ENCODE data around the gene OSBPL6.

- TF ChIP-seq CTCF (IDR thresholded peaks at IDR 0.05): no peak
- TF ChIP-seq POLR2A (IDR thresholded peaks at IDR 0.05): no peak
Measured at GRCh38 chr2:178187861-178188260, 6.5 kb upstream of the OSBPL6 start.

Measured in right lobe of liver (tissue), 4 donors.